Stimulated activated CD4-positive, alpha-beta T cell treated with anti-CD3 and anti-CD28 coated beads, Interleukin-4, amount 100 ng/mL, for 4 hours (primary cell): ENCODE results near the gene PKD1L1.
"Not testable (repeated sequence)": the region's sequence is repeated elsewhere in the genome, so short reads cannot be mapped to it uniquely, and the experiment has no call there.

Experiments
- DNase-seq, 2 experiments: peaks; one replicate each; pipeline ENCODE4 v3.0.0-alpha.2; 2020

Gene PKD1L1

GRCh38 chr7:47813620-47814260 lies 134.5 kb downstream of the PKD1L1 start:
- no peak for DNase-seq

DNA sequence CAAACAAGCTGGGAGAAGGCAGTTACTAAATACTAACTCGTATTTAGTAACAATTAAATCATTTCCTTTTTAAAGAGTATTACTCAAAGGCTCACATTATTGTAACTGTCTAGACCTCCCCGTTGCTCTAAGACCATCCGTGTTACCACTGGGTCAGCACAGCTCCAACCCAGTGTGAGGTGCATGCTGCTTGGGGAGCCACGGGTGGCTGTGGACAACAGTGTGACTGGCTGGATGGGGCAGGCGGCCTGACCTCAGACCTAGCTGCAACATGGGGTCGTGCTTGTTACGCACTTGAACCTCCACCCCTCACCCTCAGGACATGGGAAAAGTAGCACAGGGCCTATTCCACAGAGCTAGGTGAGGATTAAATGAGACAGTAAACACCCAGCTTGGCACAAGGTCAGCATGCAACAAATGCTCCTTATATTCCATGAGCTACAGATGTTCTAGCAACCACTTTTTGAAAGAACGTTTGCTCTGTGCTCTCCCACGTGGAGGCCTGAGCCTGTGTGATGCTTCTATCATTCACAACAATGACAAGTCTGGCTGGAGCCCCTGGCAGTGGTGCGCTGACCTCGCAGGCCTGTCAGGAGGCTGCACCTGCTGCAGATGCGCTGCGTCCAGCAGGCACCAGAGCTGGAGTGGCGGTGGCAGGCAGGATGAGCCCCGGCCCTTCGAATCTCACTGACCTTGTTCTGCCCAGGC lies 135.7 kb downstream of the PKD1L1 start:
- DNase-seq, result no peak

DNA sequence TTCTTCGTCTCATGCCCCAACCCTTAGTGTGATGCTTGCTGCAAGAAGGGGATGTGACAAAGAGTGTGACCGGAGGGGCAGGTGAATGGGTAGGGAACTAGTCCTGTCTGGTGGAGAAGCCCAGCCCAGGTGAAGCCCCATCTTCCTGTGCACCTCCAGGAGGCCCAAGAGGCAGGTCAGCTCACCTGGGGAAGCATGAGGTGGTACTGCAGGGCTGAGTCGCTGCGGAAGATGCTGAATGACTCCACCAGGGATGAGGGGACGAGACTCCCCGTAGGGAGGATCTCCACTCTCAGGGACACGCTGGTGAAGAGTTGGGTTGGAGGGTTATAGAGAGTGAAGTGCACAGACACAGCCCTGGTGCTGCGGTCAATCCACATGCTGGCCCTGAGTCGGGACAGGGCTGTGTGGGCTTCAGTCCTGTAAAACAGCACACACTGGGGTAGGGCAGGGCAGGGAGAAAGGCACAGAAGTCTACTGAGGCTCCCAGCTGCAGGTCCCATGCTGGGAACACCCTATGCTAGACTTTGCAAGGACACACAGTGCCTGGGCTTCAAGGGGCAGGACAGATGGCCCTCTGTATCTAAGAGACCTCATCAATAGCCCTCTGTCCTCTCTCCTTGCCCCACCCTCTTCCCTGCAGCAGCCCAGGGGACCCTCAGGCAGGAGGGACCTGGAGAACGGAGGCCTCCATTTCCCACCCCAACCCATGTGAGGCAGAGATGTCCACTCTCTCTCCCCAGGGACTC lies 136.5 kb downstream of the PKD1L1 start:
- DNase-seq, result no peak

- no peak for DNase-seq
Observed at GRCh38 chr7:47809387-47809786, 138.9 kb downstream of the PKD1L1 start.

- DNase-seq, result no peak
Observed at GRCh38 chr7:47808321-47808720, 139.9 kb downstream of the PKD1L1 start.

GRCh38 chr7:47807756-47808155 lies 140.5 kb downstream of the PKD1L1 start:
- no peak for DNase-seq

DNA sequence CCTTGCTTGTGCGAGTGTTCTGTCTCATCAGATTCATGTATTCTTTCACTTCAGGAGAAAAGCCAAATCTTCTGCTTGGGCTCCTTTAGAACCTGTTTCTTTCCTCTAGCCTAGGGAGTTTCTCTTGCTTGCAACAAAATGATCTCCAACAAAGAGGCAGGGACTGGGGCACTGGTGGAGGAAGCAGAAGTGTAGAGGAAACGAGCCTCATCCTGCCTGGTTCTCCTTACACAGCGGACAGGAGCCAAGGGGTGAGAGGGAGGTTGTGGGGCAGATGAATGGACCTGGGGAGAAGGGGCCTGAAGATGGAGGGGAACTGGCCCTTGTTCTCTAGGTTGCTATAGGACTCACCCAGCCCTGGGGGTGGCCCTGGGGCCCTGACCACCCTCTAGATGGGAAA lies 141.1 kb downstream of the PKD1L1 start:
- no peak for DNase-seq

DNA sequence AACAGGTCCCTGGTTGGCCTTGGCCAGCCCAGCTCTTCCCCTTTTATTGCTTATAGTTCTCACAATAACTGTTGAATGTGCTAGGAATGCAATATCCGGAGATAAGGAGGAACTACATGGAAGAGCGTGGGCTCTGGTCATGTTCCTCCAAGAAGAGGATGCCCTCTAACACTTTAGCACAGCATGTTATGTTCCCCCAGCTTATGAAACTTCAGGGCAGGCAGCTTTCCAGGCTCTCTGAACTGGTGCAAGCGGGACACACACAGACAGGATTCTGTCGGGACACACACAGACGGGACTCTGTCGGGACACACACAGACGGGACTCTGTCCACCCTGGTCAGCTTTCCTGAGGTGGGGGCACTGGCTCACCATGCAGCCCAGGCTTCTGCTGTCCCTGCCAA lies 141.6 kb downstream of the PKD1L1 start:
- no peak for DNase-seq

DNA sequence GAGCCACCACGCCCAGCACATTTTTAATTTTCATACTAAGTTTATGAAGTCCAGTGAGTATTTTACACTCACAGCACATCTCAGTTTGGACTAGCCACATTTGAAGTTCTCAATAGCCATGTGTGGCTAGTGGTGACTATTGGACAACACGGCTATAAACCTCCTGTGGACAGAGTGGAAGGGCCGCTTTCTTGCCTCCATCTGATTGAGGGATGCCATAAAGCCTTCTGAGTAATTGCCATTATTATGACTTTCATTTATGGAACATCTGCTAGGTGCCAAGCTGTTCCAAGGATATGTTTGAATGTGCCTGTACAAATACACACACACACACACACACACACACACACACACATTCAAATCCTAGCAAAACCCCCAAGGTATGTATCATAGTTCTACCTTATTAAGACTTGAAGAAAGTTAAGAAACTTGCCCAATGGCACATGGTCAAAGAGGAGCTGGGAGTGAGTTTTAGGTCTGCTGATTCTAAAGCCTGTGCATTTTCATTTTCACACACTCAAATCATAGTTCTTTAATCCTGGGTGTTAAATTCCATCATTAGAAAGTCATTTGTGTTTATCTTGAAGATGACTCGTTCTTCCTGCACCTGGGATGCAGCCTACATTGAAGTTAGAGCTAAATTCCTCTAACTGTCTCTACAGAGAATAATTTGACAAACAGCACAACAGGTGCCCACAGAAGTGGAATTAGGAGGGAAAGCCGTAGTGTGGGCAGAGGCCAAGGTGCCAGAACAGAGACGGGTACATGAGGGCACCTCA lies 143.3 kb downstream of the PKD1L1 start:
- no peak for DNase-seq

DNA sequence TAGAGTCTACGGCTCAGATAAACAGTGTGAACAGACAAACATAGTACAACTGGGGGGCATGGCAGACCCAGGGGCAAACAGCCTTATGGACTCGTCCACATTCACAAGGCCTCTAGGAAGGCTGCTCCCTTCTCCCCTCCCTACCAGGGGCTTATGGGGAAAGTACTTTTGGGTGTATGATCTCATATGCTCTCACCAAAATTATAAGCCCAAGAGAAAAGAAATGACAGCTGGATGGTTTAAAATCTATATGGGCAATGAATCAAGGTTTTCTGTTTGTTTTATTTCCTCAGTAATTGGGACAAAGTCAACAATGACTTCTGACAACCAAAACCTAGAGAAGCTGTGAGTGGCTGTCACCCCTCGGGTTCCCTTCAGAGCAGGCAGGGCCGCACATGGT lies 144.4 kb downstream of the PKD1L1 start:
- no peak for DNase-seq

DNA sequence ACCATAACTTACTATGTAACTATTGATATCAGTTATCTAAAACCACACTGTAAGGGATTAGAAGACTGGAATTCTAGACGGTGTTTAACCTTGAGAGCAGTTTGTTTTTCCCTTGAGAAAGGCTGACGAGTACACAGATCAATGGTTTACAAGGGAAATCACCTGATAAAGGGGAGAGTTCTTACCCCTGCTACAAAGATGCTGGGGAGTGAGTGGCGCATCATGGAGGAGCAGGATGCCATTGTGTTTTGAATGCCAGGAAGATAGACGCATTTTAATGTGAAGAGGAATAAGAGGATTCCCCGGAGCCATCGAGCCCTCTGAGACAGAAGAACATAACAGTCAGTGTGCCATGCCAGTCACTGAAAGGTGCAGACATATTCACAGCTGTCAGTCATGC lies 145.2 kb downstream of the PKD1L1 start:
- DNase-seq, result no peak

DNA sequence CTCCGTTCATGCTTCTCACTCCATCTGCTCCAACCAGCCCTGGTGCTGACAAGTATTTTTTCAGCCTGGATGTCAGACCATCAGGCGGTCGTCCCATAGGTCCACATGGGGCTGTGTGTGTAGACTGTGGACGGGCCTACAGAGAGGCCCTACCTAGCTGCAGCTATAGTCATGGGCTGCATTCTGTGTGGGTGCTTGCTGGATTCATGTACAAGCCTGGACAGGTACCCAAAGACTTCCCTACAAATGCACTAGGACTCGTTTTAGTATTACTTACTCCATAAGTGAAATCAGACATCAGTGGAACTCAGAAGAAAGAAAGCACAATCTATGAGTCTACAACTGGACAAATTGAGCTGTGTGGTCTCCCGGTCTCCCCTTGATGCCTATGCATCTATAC lies 146.8 kb downstream of the PKD1L1 start:
- no peak for DNase-seq

- no peak for DNase-seq
Observed at GRCh38 chr7:47799524-47799923, 148.7 kb downstream of the PKD1L1 start.

GRCh38 chr7:47796347-47796746 lies 151.9 kb downstream of the PKD1L1 start:
- no peak for DNase-seq

GRCh38 chr7:47795631-47796030 lies 152.6 kb downstream of the PKD1L1 start:
- DNase-seq, result no peak

GRCh38 chr7:47795126-47795525 lies 153.1 kb downstream of the PKD1L1 start:
- not testable (repeated sequence) for DNase-seq

DNA sequence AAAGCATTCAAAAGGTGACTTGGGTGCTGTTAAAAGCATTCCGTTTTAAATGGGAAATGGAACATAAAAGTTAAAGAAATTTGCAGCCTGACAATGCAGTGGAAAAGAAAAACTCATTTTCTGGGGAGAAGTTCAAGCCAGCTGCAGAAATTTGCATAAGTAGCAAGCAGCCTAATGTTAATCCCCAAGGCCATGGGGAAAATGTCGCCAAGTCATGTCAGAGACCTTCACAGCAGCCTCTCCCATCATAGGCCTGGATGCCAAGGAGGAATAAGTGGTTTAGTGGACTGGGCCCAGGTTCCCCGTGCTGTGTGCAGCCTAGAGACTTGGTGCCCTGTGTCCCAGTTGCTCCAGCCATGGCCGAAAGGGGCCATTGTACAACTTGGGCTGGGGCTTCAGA lies 154.2 kb downstream of the PKD1L1 start:
- no peak for DNase-seq

DNA sequence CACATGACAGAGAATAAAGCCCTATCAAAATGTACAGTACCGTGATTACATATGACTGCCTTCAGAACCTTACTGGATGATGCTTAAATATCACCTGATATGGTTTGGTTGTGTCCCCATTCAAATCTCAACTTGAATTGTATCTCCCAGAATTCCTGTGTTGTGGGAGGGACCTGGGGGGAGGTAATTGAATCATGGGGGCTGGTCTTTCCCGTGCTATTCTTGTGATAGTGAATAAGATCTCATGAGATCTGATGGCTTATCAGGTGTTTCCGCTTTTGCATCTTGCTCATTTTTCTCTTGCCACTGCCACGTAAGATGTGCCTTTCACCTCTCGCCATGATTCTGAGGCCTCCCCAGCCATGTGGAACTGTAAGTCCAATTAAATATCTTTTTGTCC lies 155.1 kb downstream of the PKD1L1 start:
- not testable (repeated sequence) for DNase-seq

DNA sequence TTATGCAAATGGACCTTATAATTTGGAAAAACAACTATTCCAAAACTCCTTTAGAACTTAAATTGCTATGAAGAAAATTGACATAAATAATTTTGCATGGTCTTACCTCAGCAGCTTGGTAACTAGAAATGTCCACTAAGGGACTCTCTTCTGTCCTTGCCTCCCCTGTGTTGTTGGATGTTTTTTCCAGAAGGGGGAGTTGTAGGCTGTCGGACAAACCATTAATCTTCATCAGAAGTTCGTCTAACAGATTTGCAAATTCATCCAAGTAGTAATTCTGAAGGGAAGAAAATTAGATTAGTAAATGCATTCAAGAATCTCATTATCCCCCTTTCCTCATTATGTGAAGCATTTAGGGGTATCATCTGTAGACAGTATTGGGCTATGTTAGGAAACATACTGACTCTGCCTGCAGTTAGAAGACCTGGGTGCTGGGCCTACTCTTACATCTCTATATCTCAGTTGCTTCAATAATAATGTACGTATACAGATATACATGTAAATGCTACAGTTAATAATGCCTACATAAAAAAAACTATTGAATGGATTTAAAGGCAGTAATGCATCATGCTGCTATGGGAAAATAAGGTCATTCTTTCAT lies 155.6 kb downstream of the PKD1L1 start:
- DNase-seq, result no peak

GRCh38 chr7:47791682-47792081 lies 156.6 kb downstream of the PKD1L1 start:
- DNase-seq, result no peak

- DNase-seq, result no peak
Observed at GRCh38 chr7:47788083-47788482, 160.2 kb downstream of the PKD1L1 start.

- DNase-seq, result no peak
Observed at GRCh38 chr7:47787249-47788069, 160.8 kb downstream of the PKD1L1 start.
